Kidney epithelial cell (primary cell): ENCODE results near the gene CKAP5. TPM values are rescaled to one million over a fixed set of nuclear protein-coding genes. Genes with fewer than 3 reads are reported as not detected.

Experiments
- DNase-seq: peaks from one replicate; pipeline ENCODE4 v3.0.0-alpha.2; 2010; ENCODE audit warnings: low read depth
- H3K27me3 ChIP-seq: 2 replicates; pipeline ENCODE4 v1.6.0; 2011; ENCODE audit warnings: low read length; ENCODE audit not compliant: control insufficient read depth, insufficient read depth
- H3K36me3 ChIP-seq: 2 replicates; pipeline ENCODE4 v1.5.1; 2011; ENCODE audit warnings: low read length; ENCODE audit not compliant: control insufficient read depth, insufficient read depth
- H3K4me3 ChIP-seq: 2 replicates; pipeline ENCODE4 v1.5.1; 2011; ENCODE audit warnings: low read depth, mild to moderate bottlenecking, control low read depth, low read length
- total RNA-seq: library from RNA; depleted of rRNA; stranded (reverse); fragments of >200 nt; gene quantifications from 2 replicates; pipeline ENCODE4 v1.2.3, GENCODE V29; 2015
- TF ChIP-seq, protein P1 (sequence below): IDR thresholded peaks from 2 replicates; pipeline ENCODE4 v1.5.1; 2011; ENCODE audit warnings: mild to moderate bottlenecking, moderate library complexity, low read length, control low read depth, inconsistent platforms; ENCODE audit not compliant: insufficient read depth, poor library complexity, severe bottlenecking

The CKAP5 gene
- total RNA-seq, 1 donor from 2014 or later, result 44.6 TPM

DNA sequence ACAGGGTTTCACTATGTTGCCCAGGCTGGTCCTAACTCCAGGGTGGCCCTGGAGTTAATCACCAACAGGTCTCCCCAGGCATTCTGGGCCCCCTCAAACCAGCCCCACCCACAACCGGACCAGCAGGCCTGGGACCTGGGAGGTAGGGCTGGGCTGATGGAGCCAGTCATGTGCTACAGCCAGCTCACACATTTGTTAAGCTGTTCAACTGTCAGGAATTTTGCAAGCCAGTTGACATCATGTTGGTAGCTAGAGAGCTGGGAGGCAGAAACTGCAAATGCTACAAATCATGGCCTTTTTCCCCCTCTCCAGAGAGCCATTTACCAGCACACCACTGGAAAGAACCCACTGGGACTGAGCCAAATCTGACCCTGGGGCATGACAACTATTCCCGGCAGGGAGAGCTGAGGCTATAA, 152.5 kb downstream of the CKAP5 start:
- Histone ChIP-seq H3K4me3 (no peak overlapping the region), H3K27me3 (no peaks in the 10 kb centered on the region), H3K36me3 (peaks cover 4% of the 10 kb centered on the region)
- TF ChIP-seq, protein P1, sequence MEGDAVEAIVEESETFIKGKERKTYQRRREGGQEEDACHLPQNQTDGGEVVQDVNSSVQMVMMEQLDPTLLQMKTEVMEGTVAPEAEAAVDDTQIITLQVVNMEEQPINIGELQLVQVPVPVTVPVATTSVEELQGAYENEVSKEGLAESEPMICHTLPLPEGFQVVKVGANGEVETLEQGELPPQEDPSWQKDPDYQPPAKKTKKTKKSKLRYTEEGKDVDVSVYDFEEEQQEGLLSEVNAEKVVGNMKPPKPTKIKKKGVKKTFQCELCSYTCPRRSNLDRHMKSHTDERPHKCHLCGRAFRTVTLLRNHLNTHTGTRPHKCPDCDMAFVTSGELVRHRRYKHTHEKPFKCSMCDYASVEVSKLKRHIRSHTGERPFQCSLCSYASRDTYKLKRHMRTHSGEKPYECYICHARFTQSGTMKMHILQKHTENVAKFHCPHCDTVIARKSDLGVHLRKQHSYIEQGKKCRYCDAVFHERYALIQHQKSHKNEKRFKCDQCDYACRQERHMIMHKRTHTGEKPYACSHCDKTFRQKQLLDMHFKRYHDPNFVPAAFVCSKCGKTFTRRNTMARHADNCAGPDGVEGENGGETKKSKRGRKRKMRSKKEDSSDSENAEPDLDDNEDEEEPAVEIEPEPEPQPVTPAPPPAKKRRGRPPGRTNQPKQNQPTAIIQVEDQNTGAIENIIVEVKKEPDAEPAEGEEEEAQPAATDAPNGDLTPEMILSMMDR, result no peak
- DNase-seq, result no peak

Other genes with a start within 250 kb of the CKAP5 start
- gene HARBI1, start 229.1 kb downstream of the CKAP5 start, total RNA-seq, result 5.8 and 8.0 TPM in 2 replicates
- 90.7 and 101 TPM in 2 replicates for gene ATG13, start 228.7 kb downstream of the CKAP5 start, total RNA-seq
- gene ARHGAP1, start 145.7 kb downstream of the CKAP5 start, total RNA-seq, result 51.6 and 61.7 TPM in 2 replicates
- gene ZNF408, start 145.2 kb downstream of the CKAP5 start, total RNA-seq, result 23.0 and 26.8 TPM in 2 replicates
- not detected in 2 replicates for gene F2, start 127.1 kb downstream of the CKAP5 start, total RNA-seq
- 6.1 and 9.9 TPM in 2 replicates for gene LRP4, start 72.3 kb upstream of the CKAP5 start, total RNA-seq
- gene CSTPP1, start 90.5 kb upstream of the CKAP5 start, total RNA-seq, result 31.5 and 45.6 TPM in 2 replicates